ENCODE data around the gene GPX4.

- TF ChIP-seq, protein P1, sequence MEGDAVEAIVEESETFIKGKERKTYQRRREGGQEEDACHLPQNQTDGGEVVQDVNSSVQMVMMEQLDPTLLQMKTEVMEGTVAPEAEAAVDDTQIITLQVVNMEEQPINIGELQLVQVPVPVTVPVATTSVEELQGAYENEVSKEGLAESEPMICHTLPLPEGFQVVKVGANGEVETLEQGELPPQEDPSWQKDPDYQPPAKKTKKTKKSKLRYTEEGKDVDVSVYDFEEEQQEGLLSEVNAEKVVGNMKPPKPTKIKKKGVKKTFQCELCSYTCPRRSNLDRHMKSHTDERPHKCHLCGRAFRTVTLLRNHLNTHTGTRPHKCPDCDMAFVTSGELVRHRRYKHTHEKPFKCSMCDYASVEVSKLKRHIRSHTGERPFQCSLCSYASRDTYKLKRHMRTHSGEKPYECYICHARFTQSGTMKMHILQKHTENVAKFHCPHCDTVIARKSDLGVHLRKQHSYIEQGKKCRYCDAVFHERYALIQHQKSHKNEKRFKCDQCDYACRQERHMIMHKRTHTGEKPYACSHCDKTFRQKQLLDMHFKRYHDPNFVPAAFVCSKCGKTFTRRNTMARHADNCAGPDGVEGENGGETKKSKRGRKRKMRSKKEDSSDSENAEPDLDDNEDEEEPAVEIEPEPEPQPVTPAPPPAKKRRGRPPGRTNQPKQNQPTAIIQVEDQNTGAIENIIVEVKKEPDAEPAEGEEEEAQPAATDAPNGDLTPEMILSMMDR (IDR thresholded peaks at IDR 0.05; ENCODE audit: low read length), result no peak
- TF ChIP-seq EZH2 (IDR thresholded peaks at IDR 0.05; ENCODE audit: borderline replicate concordance, low read length), result no peak
These were observed 35.3 kb downstream of the GPX4 start for GRCh38 chr19:1139126-1139525.

Data from OCI-LY1 (cell line).